Sigmoid colon (tissue), 4 donors: ENCODE results near the gene PITX1.

ENCODE experiments used
- EP300 ChIP-seq, 4 donors: sonication (generic); formaldehyde crosslinking; IDR thresholded peaks; one replicate each; pipeline ENCODE4 v1.6.1; 2017; ENCODE audit warnings: antibody characterized with exemption in 4 of 4
- TF ChIP-seq, protein P1 (sequence below), 4 experiments: fragments of 450-650 bp in 3 of 4; fragments of 200-600 bp in 1 of 4; IDR thresholded peaks; one replicate each; pipeline ENCODE4 v1.5.1; 2016 to 2019; ENCODE audit warnings: antibody characterized with exemption in 4 of 4, mild to moderate bottlenecking in 3 of 4, moderate library complexity in 2 of 4

DNA sequence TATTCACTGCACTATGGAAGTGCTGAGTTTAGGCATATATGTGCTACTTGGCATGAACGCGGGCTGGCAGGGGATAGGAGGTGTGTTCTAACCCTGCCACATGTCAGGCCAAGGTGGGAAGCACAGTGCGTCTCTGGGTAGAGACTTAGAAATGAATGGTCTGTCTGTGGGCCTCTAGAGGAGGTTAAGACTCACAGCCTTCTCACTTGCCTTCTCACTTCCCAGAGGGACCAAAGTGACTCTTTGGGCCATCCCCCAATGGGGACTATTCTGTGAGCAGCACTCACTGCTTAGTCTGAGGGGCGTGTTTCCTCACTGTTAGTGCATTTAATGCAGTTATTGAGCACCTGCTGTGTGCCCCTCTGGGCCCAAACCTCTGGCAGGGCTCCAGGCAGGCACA is 2.4 kb upstream of the PITX1 start:
- TF ChIP-seq EP300 (IDR thresholded peaks at IDR 0.05), result no peak
- TF ChIP-seq, protein P1, sequence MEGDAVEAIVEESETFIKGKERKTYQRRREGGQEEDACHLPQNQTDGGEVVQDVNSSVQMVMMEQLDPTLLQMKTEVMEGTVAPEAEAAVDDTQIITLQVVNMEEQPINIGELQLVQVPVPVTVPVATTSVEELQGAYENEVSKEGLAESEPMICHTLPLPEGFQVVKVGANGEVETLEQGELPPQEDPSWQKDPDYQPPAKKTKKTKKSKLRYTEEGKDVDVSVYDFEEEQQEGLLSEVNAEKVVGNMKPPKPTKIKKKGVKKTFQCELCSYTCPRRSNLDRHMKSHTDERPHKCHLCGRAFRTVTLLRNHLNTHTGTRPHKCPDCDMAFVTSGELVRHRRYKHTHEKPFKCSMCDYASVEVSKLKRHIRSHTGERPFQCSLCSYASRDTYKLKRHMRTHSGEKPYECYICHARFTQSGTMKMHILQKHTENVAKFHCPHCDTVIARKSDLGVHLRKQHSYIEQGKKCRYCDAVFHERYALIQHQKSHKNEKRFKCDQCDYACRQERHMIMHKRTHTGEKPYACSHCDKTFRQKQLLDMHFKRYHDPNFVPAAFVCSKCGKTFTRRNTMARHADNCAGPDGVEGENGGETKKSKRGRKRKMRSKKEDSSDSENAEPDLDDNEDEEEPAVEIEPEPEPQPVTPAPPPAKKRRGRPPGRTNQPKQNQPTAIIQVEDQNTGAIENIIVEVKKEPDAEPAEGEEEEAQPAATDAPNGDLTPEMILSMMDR (IDR thresholded peaks at IDR 0.05), result no peak
